ENCODE measurements around the gene SLC35F4. TPM values are rescaled to one million over a fixed set of nuclear protein-coding genes. Genes with fewer than 3 reads are reported as not detected.

Gene SLC35F4
- total and polyA plus RNA-seq, 2 donors (not counting 1 experiment from before 2014, with no cell fraction given), result not detected

GRCh38 chr14:57530571-57530970 is 335.3 kb downstream of the SLC35F4 start:
- Mint-ChIP-seq H3K4me1 (no peaks in the 10 kb centered on the region), H3K27me3 (peaks cover 24% of the 10 kb centered on the region), H3K9me3 (ENCODE audit: insufficient read depth) (peaks cover 7% of the 10 kb centered on the region), H3K4me3 (no peak overlapping the region), H3K27ac (no peak overlapping the region)
- H2AFZ ChIP-seq (ENCODE audit: insufficient read depth, low read depth, low read length, poor library complexity, severe bottlenecking), result no peak overlapping the region
- H3K4me1 ChIP-seq (ENCODE audit: control insufficient read depth in 2 of 2, insufficient read depth in 2 of 2, low read length in 2 of 2), result no peaks in the 10 kb centered on the region
- no peaks in the 10 kb centered on the region for H3K36me3 ChIP-seq (replicated peaks in 1 of 2; ENCODE audit: control extremely low read depth in 1 of 2, control insufficient read depth in 1 of 2, extremely low read depth in 1 of 2, insufficient read depth in 2 of 2, low read length in 1 of 2)
- ChIA-PET POLR2A (no interaction called here), CTCF (no interaction called here)
- no peaks in the 10 kb centered on the region for H3K79me2 ChIP-seq (ENCODE audit: control insufficient read depth, insufficient read depth, low read length)
- peaks cover 1 to 8% (median 6%) of the 10 kb centered on the region in 3 donors for H3K9me3 ChIP-seq (ENCODE audit: control extremely low read depth in 1 of 3, control insufficient read depth in 2 of 3, insufficient read depth in 1 of 3, low read length in 2 of 3)
- H4K20me1 ChIP-seq (ENCODE audit: control insufficient read depth, insufficient read depth, low read length, poor library complexity, severe bottlenecking), result no peaks in the 10 kb centered on the region
- no peak overlapping the region for H3K4me2 ChIP-seq (replicated peaks; ENCODE audit: low read depth, low read length, poor library complexity, severe bottlenecking)
- H3K27me3 ChIP-seq (replicated peaks in 1 of 4; ENCODE audit: control extremely low read depth in 1 of 4, control insufficient read depth in 3 of 4, insufficient read depth in 4 of 4, low read length in 3 of 4), result no peaks in the 10 kb centered on the region
- no peak for ATAC-seq (ENCODE audit: low read depth)
- intact Hi-C loops (cut with micrococcal nuclease), result no loop called here
- H3K27ac ChIP-seq (ENCODE audit: low read length in 2 of 2), result no peak overlapping the region
- DNase-seq, result no peak
- no peak overlapping the region for H3K9ac ChIP-seq (ENCODE audit: low read length)
- no peak overlapping the region for H3K4me3 ChIP-seq (ENCODE audit: control extremely low read depth in 1 of 5, extremely low read depth in 1 of 5, insufficient read depth in 1 of 5, low read depth in 2 of 5, low read length in 4 of 5)
- TF ChIP-seq CTCF (IDR thresholded peaks at IDR 0.05) (no peak), EZH2 (IDR thresholded peaks at IDR 0.05; ENCODE audit: borderline replicate concordance, insufficient read depth, low read depth, low read length, poor library complexity, severe bottlenecking) (no peak)

- Histone ChIP-seq H3K9ac (ENCODE audit: low read length) (no peak overlapping the region), H3K36me3 (replicated peaks in 1 of 2; ENCODE audit: control extremely low read depth in 1 of 2, control insufficient read depth in 1 of 2, extremely low read depth in 1 of 2, insufficient read depth in 2 of 2, low read length in 1 of 2) (no peaks in the 10 kb centered on the region), H4K20me1 (ENCODE audit: control insufficient read depth, insufficient read depth, low read length, poor library complexity, severe bottlenecking) (no peaks in the 10 kb centered on the region), H2AFZ (ENCODE audit: insufficient read depth, low read depth, low read length, poor library complexity, severe bottlenecking) (no peak overlapping the region), H3K4me1 (ENCODE audit: control insufficient read depth in 2 of 2, insufficient read depth in 2 of 2, low read length in 2 of 2) (no peaks in the 10 kb centered on the region), H3K27ac (ENCODE audit: low read length in 2 of 2) (no peak overlapping the region), H3K27me3 (replicated peaks in 1 of 4; ENCODE audit: control extremely low read depth in 1 of 4, control insufficient read depth in 3 of 4, insufficient read depth in 4 of 4, low read length in 3 of 4) (no peaks in the 10 kb centered on the region), H3K4me3 (ENCODE audit: control extremely low read depth in 1 of 5, extremely low read depth in 1 of 5, insufficient read depth in 1 of 5, low read depth in 2 of 5, low read length in 4 of 5) (no peak overlapping the region), H3K79me2 (ENCODE audit: control insufficient read depth, insufficient read depth, low read length) (no peaks in the 10 kb centered on the region), H3K9me3 (ENCODE audit: control extremely low read depth in 1 of 3, control insufficient read depth in 2 of 3, insufficient read depth in 1 of 3, low read length in 2 of 3) (peaks cover 2 to 8% (median 6%) of the 10 kb centered on the region in 3 donors), H3K4me2 (replicated peaks; ENCODE audit: low read depth, low read length, poor library complexity, severe bottlenecking) (no peak overlapping the region)
- no peaks in the 10 kb centered on the region for H3K4me1 Mint-ChIP-seq
- intact Hi-C loops (cut with micrococcal nuclease), result no loop called here
- no peak for ATAC-seq (ENCODE audit: low read depth)
- ChIA-PET POLR2A (no interaction called here), CTCF (no interaction called here)
- H3K27ac Mint-ChIP-seq, result no peak overlapping the region
- 60% methylated on average over 3 of the region's 3 CpGs for WGBS (ENCODE audit: insufficient coverage)
- TF ChIP-seq EZH2 (IDR thresholded peaks at IDR 0.05; ENCODE audit: borderline replicate concordance, insufficient read depth, low read depth, low read length, poor library complexity, severe bottlenecking) (no peak), CTCF (IDR thresholded peaks at IDR 0.05) (no peak)
- H3K9me3 Mint-ChIP-seq (ENCODE audit: insufficient read depth), result peaks cover 16% of the 10 kb centered on the region
- H3K4me3 Mint-ChIP-seq, result no peak overlapping the region
- H3K27me3 Mint-ChIP-seq, result peaks cover 19% of the 10 kb centered on the region
- no peak for DNase-seq
Measured at GRCh38 chr14:57526942-57527341, 338.9 kb downstream of the SLC35F4 start.
